Measurements from ENCODE around the gene NEXN.
"Not testable (repeated sequence)": the region's sequence is repeated elsewhere in the genome, so short reads cannot be mapped to it uniquely, and the experiment has no call there.

Gene NEXN

DNA sequence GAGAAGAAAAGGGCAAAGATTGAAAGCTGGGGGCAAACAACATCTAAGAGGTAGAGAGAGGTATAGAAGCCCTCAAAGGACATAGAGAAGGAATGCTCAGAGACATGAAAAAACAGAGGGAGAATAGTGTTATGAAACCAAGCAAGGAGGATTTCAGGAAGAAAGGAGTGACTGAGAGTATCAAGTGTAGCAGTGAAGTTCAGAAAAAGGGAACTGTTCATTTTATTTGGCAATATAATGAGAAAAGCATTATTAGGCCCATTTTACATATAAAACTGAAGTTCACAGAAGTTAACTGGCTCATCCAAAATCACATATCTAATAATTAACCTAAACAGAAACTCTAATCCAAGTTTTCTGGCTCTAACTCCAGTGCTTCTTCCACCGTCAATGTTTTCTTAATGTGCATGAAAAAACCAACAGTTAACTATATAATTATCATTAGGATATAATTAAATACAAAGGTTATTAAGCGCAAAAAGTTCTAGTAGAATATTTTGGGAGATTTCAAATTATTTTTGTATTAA is 17.7 kb downstream of the NEXN start:
- no peak for DNase-seq

DNA sequence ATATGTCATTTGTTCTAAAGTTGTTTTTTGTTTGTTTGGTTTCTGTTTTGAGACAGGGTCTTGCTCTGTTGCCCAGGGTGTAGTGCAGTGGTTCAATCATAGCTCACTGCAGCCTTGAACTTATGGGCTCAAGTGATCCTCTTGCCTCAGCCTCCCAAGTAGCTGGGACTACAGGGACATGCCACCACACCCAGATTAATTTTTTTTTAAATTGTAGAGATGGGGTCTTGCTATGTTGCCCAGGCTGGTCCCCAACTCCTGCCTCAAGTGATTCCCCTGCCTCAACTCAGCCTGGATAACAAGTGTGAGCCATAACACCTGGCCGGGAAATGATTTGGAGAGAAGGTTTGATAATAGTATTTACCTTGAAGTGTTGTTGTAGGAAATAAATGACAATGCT is 18.2 kb downstream of the NEXN start:
- no peak for DNase-seq

DNA sequence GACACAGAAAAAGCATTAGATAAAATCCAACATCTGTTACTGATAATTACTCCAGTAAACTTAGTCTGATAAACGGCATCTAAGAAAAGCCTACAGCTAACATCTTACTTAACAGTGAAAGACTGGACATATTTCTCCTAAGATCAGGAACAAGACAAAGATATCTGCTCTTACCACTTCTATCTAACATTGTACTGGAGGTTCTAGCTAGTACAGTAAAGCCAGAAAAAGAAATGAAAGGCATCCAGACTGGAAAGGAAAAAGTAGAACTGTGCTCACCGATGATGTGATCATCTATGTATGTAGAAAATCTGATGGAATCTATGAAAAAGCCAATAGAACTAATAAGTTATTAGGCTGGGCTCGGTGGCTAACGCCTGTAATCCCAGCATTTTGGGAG is 21.7 kb downstream of the NEXN start:
- no peak for DNase-seq

DNA sequence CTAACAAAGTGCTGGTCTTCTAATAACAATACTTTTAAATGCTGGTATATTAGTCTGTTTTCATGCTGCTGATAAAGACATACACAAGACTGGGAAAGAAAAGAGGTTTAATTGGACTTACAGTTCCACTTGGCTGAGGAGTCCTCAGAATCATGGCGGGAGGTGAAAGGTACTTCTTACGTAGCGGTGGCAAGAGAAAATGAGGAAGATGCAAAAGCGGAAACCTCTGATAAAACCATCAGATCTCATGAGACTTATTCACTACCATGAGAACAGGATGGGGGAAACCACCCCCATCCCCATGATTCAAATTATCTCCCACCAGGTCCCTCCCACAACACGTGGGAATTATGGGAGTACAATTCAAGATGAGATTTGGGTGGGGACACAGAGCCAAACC is 30.5 kb downstream of the NEXN start:
- not testable (repeated sequence) for DNase-seq

DNA sequence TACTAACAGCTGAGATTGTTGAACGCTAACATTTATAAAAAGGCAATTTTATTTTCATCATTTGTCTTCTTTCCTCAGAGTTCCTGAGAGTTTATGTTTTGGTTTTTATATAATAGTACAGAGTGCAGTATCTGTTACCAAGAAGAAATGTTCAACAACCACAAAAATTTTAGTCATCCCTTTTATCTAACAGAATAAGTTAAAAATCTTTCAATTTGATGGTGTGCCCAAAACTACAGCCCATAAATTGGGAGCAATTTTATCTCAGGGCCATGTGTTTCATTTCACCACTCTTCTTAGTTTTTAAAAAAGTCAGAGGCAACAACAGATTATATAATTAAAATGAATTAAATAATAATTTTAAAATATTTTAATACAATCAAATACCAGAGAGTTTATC is 37.1 kb downstream of the NEXN start:
- no peak for DNase-seq

DNA sequence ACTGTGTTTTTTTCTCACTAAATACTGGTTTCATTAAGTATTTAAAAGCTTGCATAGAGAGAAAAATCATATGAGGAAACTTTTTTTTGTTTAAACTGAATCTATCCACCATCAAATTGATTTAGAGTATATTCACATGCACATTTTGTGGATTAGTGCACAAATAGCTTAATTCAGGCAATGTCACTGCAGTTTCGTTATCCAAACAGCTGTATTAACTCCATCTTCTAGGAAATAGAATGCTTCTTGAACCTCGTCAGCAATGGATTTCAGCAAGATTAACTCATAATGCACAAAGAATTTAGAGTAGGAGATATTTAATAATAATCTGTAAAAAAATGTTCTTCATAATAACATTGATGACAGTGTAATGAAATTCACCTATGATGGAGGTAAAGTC is 37.5 kb downstream of the NEXN start:
- no peak for DNase-seq

DNA sequence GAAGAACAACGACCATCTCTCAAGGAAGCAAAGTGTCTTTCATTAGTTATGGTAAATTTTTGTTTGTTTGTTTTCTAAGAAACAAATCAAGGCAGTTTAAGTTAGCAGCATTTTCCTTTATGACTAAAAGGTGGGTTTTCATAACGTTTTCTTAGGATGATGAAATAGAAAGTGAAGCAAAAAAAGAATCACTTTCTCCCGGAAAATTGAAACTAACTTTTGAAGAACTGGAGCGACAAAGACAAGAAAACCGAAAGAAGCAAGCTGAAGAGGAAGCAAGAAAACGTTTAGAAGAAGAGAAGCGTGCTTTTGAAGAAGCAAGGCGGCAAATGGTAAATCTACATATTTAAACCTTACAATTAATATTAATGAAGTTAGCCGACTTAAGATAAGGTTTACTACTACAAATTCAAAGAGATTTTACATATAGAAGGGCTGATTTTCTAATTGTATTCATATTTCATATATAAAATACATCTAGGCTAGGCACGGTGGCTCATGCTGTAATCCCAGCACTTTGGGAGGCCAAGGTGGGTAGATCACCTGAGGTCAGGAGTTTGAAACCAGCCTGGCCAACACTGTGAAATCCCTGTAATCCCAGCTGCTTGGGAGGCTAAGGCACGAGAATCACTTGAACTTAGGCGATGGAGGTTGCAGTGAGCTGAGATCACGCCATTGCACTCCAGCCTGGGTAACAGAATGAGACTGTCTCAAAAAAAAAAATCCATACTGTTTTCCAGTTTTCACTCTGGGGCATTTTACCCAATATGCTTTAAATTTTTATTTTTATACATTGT is 38.3 kb downstream of the NEXN start:
- DNase-seq, result no peak

DNA sequence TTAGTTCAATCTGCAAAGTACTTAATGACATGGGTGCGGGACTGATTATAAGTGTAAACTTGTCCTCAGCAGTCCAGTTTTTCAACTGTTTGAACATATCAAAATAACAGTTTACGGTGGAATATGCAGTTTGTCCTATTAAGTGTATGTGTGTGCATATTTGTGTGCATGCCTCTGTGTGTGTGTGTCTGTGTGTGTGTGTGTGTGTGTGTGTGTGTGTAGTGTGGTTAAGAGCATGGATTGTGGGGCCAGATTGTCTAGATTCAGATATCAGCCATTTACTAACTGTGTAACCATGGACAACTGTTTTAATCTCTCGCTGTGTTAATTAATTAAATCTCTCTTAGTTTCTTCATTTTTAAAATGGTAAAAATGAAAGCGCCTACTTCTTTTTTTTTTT is 39.0 kb downstream of the NEXN start:
- no peak for DNase-seq

DNA sequence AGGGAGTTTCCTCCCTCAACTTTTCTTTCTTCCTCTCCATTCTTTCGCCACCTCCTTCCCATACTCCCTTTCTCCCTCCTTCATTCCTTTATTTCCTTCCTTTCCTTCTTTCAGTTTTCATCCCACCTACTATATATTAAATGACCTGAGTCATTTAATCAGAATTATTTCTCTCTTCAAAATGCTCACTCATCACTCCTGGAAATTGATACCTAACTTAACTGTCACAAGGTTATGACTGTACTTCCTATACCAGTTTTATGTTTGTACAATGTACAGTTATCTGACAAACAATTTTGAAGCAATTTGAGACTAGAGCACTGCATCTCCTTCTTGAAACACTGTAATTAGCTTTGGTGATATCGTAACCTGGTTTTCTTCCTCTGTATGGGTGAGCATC is 41.4 kb downstream of the NEXN start:
- DNase-seq, result no peak

DNA sequence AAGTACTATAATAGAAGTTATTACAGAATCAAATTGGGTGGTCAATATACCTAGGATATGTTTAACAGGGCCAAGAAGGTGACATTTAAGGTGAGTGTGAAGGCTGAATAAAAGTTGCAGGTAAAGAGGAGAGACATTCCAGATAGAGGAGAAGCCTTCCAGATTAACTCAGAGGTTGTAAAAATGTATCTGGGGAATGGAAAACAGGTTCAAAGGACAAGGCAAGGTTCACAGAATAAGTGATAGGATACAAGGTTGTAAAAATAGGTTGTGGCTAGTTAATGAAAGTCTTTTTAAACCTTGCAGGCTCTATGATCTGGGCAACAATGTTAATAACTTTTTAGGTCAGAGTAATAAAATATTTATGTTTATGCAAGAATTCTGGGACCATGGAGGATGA is 50.2 kb downstream of the NEXN start:
- no peak for DNase-seq

DNA sequence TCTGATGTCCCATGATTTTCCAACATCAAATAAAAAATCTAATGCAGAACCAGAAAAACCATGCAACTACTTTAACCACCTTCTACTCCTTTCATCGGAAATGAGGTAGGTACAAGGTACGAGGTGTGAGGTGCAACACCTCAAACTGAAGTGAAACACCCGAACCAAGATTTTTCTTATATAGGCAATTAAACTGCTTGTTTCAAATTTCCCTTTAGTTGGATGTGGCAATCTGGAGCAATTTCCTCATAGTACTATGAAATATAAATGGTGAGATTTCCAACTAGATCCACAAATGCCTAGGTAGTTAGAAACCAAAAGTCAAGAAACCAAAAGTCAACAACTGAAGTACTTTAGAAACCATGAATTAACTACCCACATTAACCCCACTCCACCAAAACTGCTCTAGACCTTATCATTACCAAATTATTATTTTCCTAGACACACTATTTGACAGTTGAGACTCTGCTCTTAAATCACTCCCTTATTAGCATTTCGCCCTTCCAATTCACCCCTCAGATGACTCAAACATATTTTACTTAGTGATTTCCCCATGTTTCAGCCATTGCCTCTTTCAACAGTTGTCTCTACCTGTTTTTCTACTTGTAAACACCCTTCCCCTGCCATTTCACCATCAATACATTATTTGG is 52.6 kb downstream of the NEXN start:
- DNase-seq, result no peak

DNA sequence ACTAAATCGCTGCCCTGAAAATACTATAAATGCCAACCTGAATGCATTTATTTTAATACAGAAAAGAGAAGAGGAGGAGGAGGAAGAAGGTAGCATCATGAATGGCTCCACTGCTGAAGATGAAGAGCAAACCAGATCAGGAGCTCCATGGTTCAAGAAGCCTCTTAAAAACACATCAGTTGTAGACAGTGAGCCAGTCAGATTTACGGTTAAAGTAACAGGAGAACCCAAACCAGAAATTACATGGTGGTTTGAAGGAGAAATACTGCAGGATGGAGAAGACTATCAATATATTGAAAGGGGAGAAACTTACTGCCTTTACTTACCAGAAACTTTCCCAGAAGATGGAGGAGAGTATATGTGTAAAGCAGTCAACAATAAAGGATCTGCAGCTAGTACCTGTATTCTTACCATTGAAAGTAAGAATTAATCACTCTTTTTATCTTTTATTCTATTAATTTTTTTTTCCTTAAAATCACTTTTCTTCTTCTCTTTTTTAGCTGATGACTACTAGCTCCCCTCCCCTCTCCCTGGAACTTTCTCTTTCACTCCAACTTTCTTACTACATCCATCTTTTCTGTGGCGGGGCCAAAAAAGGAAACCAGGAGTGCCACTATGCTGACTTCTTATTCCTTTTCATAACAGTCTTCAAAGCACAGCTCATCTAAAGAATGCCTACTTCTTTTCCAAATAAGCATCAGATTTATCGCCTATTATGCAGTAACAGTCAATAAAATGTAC is 54.1 kb downstream of the NEXN start:
- DNase-seq, result no peak

DNA sequence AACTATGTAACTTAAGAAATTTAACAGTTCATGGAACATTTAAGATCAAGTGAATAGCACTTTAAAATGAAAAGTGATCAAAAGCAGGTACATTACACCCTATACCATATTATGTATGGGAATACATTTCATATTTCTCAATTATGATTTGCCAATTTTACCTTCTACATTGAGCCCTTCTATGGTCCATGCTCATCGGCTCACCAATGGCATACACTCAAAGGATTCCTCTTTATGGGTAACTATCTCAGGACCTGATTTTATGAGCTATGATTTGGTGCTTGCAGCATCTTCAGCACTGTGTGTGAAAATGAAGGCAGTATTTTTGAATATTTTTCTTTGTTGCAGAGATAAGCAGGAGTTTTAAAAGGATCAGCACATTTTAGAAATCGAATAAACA is 56.9 kb downstream of the NEXN start:
- no peak for DNase-seq

DNA sequence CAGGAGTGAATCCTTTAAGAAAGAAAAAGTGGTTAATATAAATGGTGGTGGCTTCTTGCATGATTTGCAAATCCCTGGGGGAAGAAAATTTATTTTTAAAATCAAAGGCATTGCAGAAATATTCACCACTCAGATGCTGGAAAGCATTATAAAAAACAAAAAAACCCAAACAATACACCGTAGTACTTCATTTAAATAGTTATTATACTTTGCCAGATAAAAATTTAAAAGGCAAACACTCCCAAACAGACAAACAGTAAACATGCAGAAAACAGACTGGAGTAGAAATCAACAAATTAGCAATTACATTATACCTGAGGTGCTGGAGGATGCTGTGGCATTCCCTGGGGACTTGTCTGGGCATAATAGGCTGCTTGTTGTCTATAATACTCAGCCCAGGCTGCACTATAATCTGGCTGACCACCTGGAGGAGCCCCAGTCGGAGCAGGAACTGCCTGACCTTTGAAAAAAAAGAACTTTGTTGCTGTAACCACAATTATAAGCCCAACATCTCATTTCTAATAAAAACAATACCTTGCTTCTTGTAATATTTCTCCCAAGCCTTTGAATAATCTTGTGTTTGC is 60.5 kb downstream of the NEXN start:
- no peak for DNase-seq

DNA sequence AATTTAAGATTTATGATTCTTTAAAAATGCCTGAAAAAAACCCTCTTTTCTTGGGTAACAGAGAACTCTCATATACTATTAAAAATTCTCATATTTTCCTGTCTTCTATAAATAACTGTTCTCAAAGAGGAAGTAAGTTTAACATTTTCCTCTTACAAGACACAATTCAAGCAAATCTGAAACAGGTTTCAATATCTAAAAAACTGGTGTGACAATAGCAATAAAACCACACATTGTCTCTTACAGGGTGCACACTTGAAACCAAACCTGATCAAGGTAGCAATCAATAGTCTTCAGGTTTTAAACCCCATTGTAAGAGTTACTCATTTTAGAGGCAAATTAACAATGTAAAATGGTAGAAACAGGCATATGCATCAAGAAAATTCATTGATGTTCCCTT is 62.4 kb downstream of the NEXN start:
- DNase-seq, result no peak

DNA sequence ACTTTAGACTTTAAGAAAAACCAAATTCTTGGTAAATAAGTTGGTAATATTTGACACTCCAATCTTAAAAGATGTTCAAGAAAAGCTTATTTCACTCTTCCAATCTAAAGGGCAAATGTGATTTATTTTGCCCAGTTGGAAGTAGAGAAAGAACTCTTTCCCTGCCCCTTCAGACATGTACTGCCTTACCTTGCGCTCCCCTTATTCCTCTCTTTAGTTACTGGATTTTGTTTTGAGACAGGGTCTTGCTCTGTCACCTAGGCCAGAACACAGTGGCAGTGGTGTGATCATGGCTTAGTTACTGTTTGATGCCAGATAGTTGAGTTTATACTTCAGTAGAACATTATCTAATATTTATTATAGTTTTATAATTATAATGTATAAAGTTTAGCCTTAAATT is 62.9 kb downstream of the NEXN start:
- DNase-seq, result no peak

DNA sequence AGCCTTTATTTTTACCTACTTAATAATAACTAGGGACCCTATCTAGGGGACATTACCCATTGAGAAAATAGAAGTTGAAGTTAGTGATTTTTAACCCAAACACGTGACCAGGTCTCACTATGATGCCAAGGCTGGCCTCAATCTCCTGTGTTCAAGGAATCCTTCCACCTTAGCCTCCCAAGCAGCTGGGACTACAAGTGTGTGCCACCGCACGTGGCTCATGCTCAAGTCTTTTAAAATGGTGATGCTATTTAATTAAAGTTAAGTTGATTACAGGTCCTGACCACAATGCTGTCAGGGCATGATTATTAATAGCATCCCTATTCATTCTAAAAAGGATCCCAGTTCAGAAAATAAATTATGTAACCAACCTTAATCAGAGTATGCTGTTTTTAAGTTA is 65.5 kb downstream of the NEXN start:
- DNase-seq, result no peak

DNA sequence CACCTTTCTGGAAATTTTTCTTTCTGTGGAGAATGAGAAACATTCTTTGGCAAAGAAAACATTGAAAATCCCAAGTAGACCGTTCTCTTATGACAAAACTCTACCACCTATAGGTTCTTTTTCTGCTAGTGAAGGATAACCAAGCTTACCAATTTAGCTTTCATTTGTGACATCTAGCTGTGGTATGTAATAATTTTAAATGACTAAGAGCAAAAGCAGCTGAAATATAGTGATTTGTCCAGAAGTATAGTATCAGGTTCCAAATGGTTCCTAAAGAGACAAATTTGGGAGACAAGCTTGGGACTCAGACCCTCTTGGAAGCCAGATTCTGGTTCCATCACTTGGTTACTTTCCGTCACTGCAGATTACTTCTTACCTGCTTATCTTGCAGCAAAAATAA is 66.1 kb downstream of the NEXN start:
- DNase-seq, result no peak

DNA sequence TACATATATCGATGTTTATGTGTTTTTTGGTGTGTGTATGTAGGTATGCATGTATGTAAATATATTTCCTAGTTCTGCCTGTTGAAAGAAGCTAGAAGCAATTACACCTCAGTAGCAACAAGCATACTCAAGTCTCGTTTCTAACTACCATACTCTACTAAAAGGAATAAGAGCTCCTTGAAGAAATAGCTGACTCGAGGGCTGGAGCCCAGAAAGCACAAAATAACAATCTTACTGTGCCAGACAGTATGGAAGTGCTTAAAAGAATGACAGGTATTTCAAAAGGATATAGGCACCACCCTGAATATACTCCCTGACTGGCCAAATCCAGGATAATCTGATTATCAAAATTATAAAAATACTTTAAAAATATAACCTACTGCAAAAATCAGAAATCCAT is 67.3 kb downstream of the NEXN start:
- DNase-seq, result no peak

DNA sequence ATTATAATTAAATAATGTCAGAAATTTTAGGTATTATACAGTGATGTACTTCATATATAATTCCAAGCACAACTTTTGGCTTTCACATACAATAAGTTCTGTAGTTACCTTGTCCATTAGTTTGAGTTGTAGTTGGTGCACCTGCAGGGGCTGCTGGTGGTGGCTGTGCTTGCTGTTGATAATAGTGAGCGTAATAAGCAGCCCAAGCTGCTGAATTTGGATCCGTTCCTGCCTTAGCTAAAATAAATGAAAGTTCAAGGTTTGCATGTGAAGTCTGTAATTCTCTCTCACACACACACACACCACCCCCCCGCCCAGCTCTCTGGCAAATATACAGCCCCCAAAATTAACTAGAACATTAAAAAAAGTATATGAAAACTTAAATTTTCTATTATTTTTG is 68.0 kb downstream of the NEXN start:
- DNase-seq, result no peak

DNA sequence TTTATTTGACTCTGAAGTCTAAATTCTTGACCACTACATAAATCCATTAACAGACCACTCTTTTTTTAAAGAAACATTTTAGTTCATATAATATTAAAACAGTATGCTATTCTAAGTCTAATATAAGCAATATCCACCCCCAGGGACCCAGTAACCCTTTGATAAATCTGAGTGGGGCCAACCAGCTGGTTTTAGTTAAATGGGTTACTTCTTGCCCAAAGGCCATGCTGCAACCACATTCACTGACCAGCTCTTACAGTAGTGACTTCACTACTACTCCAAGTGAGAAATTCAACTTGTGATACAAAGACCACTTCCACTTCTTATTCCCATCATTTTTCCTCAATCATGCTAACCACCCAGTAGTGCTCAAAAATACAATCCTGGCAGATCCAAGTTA is 70.0 kb downstream of the NEXN start:
- DNase-seq, result no peak

DNA sequence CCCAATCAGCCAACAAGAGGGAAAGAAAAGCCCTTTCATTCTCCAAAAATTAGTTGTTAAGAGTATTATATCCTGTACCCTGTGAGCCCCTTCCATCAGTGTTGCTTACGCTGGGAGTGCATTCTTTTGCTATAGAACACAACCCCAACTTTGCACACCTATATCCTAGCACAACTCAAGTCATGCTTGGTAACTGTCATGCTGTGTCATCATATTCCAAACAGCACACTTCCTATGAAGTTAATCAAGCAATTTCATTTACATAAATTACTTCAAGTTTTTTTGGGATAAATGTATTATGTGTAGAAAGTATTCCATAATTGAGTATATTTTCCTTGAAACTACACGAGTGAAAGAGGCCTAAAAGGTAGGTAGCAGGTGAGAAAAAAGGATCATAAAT is 70.4 kb downstream of the NEXN start:
- no peak for DNase-seq

DNA sequence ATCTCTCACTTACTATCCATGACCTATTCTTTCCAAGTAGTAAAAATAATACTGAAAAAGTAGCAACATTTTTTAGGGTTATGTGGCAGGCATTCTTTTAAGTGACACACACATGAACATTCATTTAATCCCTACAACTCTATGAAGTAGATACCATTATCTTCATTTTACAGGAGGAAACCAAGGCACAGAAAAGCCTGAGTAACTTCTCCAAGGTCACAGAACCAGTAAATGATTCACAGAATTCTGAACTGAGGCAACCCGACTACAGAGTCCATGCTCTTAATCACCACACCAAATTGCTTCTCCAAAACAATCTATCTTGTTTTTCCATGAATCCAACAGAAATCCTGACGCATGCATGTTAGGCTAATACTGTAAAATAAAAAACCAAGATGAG is 73.0 kb downstream of the NEXN start:
- no peak for DNase-seq

DNA sequence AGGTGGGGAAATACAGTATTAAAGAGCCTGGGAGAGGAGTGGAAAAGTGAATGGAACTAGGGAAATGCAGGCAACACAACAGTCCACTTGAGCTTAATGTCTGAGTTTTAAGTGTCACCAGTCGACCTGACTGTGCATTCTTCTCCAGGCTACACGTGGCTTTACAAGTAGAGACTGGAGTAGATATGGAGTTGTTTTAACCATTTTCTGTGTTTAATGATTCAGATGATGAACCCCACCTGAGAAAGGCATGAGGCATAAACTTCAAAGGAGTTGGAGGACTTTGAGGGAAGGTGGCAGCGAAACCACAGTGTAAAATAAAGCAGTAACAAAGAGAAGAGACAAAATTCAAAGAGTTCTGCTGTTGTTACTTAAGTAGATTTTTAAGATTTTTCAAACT is 77.9 kb downstream of the NEXN start:
- no peak for DNase-seq
